Body of pancreas (tissue), 4 donors: ENCODE measurements around the gene HNF1A. TPM values are rescaled to one million over a fixed set of nuclear protein-coding genes. Genes with fewer than 3 reads are reported as not detected.

Experiments
- ATAC-seq: fragments of 150-250 bp; one replicate; pipeline ENCODE4 v1.9.1; 2016
- DNase-seq, 4 donors: peaks; one replicate each; pipeline ENCODE4 v3.0.0-alpha.2; 2019
- H3K27ac ChIP-seq, 4 donors: fragments of 200-600 bp; sonication (generic); 1 replicate in 3 of 4; 2 replicates in 1 of 4; pipeline versions ENCODE4 v1.5.1 to v1.6.1; 2016 to 2019; ENCODE audit warnings: mild to moderate bottlenecking in 1 of 4, mixed read lengths in 1 of 4, moderate library complexity in 1 of 4
- H3K27me3 ChIP-seq, 2 donors: fragments of 200-600 bp; sonication (generic); one replicate each; pipeline ENCODE4 v1.6.0; 2016; ENCODE audit warnings: mild to moderate bottlenecking in 1 of 2
- H3K36me3 ChIP-seq, 2 donors: fragments of 200-600 bp; sonication (generic); replicated peaks in 1 of 2; 2 replicates each; pipeline ENCODE4 v1.5.1; 2016; ENCODE audit warnings: low read depth in 2 of 2; ENCODE audit not compliant: insufficient read depth in 1 of 2
- H3K4me1 ChIP-seq: fragments of 200-600 bp; sonication (generic); one replicate; pipeline ENCODE4 v1.6.0; 2016
- H3K4me3 ChIP-seq, 2 donors: fragments of 200-600 bp; sonication (generic); 1 replicate in 1 of 2; 2 replicates in 1 of 2; pipeline ENCODE4 v1.5.1; 2016 to 2019
- H3K9me3 ChIP-seq, 3 donors: fragments of 200-600 bp; sonication (generic); 1 replicate in 2 of 3; 2 replicates in 1 of 3; pipeline ENCODE4 v1.5.1; 2016
- POLR2A ChIP-seq, 3 donors: fragments of 450-650 bp; IDR thresholded peaks; one replicate each; pipeline ENCODE4 v1.6.1; 2016; ENCODE audit warnings: antibody characterized with exemption in 3 of 3, mild to moderate bottlenecking in 2 of 3
- WGBS, 2 donors: methylation state at CpG; one replicate each; pipeline ENCODE4 v1.1.5; 2017; 5-methylcytosine and 5-hydroxymethylcytosine counted together
- intact Hi-C: fragments of 100-400 bp; cut with DNase I; formaldehyde crosslinking; loops from one replicate; pipeline ENCODE4 v1.15.1; 2023
- total RNA-seq, 2 donors: library from RNA; depleted of rRNA; stranded (reverse); fragments of >200 nt; gene quantifications; one replicate each; pipeline ENCODE4 v1.1.0, GENCODE V29; 2016
- TF ChIP-seq, protein P1 (sequence below), 7 experiments: fragments of 450-650 bp in 4 of 7; fragments of 200-600 bp in 3 of 7; sonication (generic) in 3 of 7; IDR thresholded peaks; one replicate each; pipeline ENCODE4 v1.5.1; 2016 to 2019; ENCODE audit warnings: antibody characterized with exemption in 7 of 7

The HNF1A gene, protein sequence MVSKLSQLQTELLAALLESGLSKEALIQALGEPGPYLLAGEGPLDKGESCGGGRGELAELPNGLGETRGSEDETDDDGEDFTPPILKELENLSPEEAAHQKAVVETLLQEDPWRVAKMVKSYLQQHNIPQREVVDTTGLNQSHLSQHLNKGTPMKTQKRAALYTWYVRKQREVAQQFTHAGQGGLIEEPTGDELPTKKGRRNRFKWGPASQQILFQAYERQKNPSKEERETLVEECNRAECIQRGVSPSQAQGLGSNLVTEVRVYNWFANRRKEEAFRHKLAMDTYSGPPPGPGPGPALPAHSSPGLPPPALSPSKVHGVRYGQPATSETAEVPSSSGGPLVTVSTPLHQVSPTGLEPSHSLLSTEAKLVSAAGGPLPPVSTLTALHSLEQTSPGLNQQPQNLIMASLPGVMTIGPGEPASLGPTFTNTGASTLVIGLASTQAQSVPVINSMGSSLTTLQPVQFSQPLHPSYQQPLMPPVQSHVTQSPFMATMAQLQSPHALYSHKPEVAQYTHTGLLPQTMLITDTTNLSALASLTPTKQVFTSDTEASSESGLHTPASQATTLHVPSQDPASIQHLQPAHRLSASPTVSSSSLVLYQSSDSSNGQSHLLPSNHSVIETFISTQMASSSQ
- total RNA-seq, result 10 to 100 TPM; 11.9 to 13.2 TPM

DNA sequence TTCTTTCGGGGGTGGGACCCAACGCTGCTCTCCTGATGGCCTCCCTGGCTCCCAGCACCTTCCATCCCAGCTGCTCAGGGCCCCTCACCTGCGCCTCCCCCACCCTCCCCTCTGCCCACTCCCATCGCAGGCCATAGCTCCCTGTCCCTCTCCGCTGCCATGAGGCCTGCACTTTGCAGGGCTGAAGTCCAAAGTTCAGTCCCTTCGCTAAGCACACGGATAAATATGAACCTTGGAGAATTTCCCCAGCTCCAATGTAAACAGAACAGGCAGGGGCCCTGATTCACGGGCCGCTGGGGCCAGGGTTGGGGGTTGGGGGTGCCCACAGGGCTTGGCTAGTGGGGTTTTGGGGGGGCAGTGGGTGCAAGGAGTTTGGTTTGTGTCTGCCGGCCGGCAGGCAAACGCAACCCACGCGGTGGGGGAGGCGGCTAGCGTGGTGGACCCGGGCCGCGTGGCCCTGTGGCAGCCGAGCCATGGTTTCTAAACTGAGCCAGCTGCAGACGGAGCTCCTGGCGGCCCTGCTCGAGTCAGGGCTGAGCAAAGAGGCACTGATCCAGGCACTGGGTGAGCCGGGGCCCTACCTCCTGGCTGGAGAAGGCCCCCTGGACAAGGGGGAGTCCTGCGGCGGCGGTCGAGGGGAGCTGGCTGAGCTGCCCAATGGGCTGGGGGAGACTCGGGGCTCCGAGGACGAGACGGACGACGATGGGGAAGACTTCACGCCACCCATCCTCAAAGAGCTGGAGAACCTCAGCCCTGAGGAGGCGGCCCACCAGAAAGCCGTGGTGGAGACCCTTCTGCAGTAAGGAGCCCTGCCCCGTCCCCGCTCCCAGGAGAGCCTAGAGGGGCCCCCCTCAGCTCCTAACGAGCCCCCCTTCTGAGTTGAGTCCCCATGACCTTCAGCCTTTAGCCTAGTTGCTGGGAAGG lies at the start of gene HNF1A:
HNF1A (plus strand) TSS at position 248 of the 924 bp plus-strand sequence; CDS start at position 474, 226 bp downstream.
- H3K9me3 ChIP-seq, result no peaks in the 10 kb centered on the region
- peak; percentile 82 for ATAC-seq
- H3K27me3 ChIP-seq, result no peaks in the 10 kb centered on the region
- peak; percentile 66 to 79 (median 75) for DNase-seq
- peak within 1 kb of the TSS; percentile 81 to 88 (median 82) for H3K27ac ChIP-seq
- 26 to 33% methylated on average over 11 to 40 of the region's 40 CpGs for WGBS, 2 donors
- TF ChIP-seq, protein P1, sequence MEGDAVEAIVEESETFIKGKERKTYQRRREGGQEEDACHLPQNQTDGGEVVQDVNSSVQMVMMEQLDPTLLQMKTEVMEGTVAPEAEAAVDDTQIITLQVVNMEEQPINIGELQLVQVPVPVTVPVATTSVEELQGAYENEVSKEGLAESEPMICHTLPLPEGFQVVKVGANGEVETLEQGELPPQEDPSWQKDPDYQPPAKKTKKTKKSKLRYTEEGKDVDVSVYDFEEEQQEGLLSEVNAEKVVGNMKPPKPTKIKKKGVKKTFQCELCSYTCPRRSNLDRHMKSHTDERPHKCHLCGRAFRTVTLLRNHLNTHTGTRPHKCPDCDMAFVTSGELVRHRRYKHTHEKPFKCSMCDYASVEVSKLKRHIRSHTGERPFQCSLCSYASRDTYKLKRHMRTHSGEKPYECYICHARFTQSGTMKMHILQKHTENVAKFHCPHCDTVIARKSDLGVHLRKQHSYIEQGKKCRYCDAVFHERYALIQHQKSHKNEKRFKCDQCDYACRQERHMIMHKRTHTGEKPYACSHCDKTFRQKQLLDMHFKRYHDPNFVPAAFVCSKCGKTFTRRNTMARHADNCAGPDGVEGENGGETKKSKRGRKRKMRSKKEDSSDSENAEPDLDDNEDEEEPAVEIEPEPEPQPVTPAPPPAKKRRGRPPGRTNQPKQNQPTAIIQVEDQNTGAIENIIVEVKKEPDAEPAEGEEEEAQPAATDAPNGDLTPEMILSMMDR (IDR thresholded peaks at IDR 0.05), result no peak
- TF ChIP-seq POLR2A (IDR thresholded peaks at IDR 0.05), result peak in 2 of 3 donors; percentile 41 to 43
- H3K4me1 ChIP-seq, result peaks cover 56% of the 10 kb centered on the region
- H3K4me3 ChIP-seq, result peak within 1 kb of the TSS; percentile 42 to 65
- intact Hi-C loops, result no loop called here
- H3K36me3 ChIP-seq, result peaks cover 0 to 3% of the 10 kb centered on the region in 2 donors

DNA sequence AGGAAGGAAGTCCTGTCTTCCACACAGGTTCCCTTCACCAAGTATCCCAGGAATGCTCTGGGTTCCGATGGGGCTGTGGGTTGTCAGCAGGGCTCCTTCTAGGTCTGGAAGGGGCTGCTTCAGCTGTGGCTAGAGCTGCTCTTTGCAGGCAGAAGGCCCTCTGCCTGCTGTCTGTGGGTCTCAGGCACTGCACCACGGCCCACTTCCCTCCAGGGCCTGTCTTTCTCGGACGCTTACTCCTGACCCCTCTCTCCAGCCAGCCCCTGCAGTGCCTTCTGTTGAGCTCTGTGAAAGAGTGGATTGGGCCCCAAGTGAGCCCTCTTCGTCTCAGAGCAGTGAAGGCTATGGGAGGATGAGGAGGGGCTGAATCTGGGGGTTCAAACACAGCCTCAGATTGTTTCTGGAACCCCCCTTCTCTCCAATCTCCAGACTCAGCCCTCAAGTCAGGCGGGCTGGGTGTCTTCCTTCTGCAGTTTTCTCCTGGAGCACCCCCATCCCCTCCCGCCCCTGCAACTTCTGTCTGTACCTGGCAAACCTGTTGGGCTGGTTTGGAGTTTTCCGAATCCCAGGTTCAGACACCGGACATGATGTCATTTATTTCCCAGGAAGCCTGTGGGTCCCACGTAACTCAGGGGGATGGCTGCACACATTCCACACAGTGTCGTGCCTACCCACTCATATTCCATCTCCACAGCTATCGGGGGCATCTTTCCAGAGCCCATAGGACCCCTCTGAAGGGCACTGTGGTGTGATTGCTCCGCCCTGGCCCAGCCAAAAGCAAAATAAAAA lies 49.3 kb upstream of the HNF1A start:
- Histone ChIP-seq H3K9me3 (no peaks in the 10 kb centered on the region), H3K27me3 (no peaks in the 10 kb centered on the region), H3K36me3 (no peaks in the 10 kb centered on the region), H3K27ac (peak overlapping the region in 3 of 4 donors; percentile 11 to 59 (median 47)), H3K4me1 (peaks cover 5% of the 10 kb centered on the region), H3K4me3 (no peak overlapping the region)
- ATAC-seq (peak; percentile 91), DNase-seq (peak; percentile 74 to 80 (median 78))
- WGBS, 2 donors, result 42 to 44% methylated on average over 10 to 13 of the region's 13 CpGs
- no peak for TF ChIP-seq POLR2A (IDR thresholded peaks at IDR 0.05)
- TF ChIP-seq, protein P1 (IDR thresholded peaks at IDR 0.05), result no peak
- intact Hi-C loops, result no loop called here

- Histone ChIP-seq H3K4me1 (peaks cover 5% of the 10 kb centered on the region), H3K4me3 (no peak overlapping the region), H3K27ac (no peak overlapping the region), H3K27me3 (no peaks in the 10 kb centered on the region), H3K36me3 (no peaks in the 10 kb centered on the region), H3K9me3 (no peaks in the 10 kb centered on the region)
- intact Hi-C loops, result no loop called here
- ATAC-seq (no peak), DNase-seq (no peak)
- TF ChIP-seq, protein P1 (IDR thresholded peaks at IDR 0.05), result no peak
- no peak for TF ChIP-seq POLR2A (IDR thresholded peaks at IDR 0.05)
- WGBS, 2 donors, result 92 to 96% methylated on average over 5 of the region's 5 CpGs
Measured at GRCh38 chr12:120930032-120930431, 48.3 kb upstream of the HNF1A start.

DNA sequence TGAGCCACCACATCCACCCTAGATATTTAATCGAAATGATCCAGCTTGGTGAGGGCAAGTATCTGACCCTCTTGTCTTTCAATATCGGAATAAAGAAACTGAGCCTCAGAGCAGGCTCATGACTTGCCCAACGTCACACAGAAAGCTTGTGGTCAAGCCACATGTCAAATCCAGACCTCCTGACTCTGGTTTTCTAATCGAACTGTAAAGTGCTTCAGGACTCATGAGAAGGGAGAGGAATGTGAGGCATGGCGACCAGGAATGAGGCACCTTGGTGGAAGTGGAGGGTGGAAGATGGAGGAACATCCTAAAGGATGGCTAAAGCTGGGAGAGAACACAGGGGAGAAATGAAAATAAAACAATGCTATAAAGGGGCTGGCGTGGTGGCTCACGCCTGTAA lies 46.3 kb upstream of the HNF1A start:
- intact Hi-C loops, result no loop called here
- Histone ChIP-seq H3K4me3 (no peak overlapping the region), H3K27me3 (no peaks in the 10 kb centered on the region), H3K4me1 (peaks cover 5% of the 10 kb centered on the region), H3K9me3 (no peaks in the 10 kb centered on the region), H3K27ac (no peak overlapping the region), H3K36me3 (no peaks in the 10 kb centered on the region)
- TF ChIP-seq, protein P1 (IDR thresholded peaks at IDR 0.05), result no peak
- TF ChIP-seq POLR2A (IDR thresholded peaks at IDR 0.05), result no peak
- no peak for DNase-seq
- ATAC-seq, result no peak
- WGBS, 2 donors, result 66 to 76% methylated on average over 4 to 7 of the region's 7 CpGs
